ENCODE data around the gene CLN3. TPM values are rescaled to one million over a fixed set of nuclear protein-coding genes. Genes with fewer than 3 reads are reported as not detected.

CLN3 gene
- polyA plus RNA-seq, 2 of the 4 experiments (the other 2 are of a cell fraction): 17.4 to 21.5 TPM

- no peaks in the 10 kb centered on the region for H3K9me3 ChIP-seq
- H3K4me2 ChIP-seq: no peak overlapping the region
- ChIA-PET POLR2A (no interaction called here), CTCF (no interaction called here)
- FAIRE-seq (no peak), DNase-seq (ENCODE audit: low read depth in 1 of 2, low spot score in 1 of 2) (no peak), ATAC-seq (no peak)
- no peak for TF ChIP-seq RAD21 (conservative IDR thresholded peaks at IDR 0.05 in 1 of 2, IDR thresholded peaks at IDR 0.05 in 1 of 2)
- TF ChIP-seq NPAS2 (CRISPR knock-in tag; IDR thresholded peaks at IDR 0.05; ENCODE audit: borderline replicate concordance): no peak
- no peak for TF ChIP-seq FOSL2 (IDR thresholded peaks at IDR 0.05)
- TF ChIP-seq FOSL2 (CRISPR knock-in tag; IDR thresholded peaks at IDR 0.05): no peak
- no peak for TF ChIP-seq TP53 (CRISPR knock-in tag; IDR thresholded peaks at IDR 0.05)
- TF ChIP-seq MAFK (IDR thresholded peaks at IDR 0.05; ENCODE audit: partially characterized antibody): no peak
- TF ChIP-seq CTCF (IDR thresholded peaks at IDR 0.05): no peak
- no peak for TF ChIP-seq CBX2 (IDR thresholded peaks at IDR 0.05; ENCODE audit: borderline replicate concordance, low read depth)
- TF ChIP-seq PHF8 (IDR thresholded peaks at IDR 0.05; ENCODE audit: borderline replicate concordance, low read depth): no peak
- TF ChIP-seq HMGXB4 (CRISPR knock-in tag; IDR thresholded peaks at IDR 0.05; ENCODE audit: borderline replicate concordance): no peak
- TF ChIP-seq JUN (IDR thresholded peaks at IDR 0.05): no peak
- no peak for TF ChIP-seq ZFP36 (IDR thresholded peaks at IDR 0.05; ENCODE audit: borderline replicate concordance, partially characterized antibody)
- TF ChIP-seq SREBF2 (IDR thresholded peaks at IDR 0.05): no peak
- no peak for TF ChIP-seq RCOR1 (IDR thresholded peaks at IDR 0.05; ENCODE audit: low read depth, low read length)
- no peak for TF ChIP-seq FOSB (CRISPR knock-in tag; IDR thresholded peaks at IDR 0.05)
- no peak for TF ChIP-seq TFCP2L1 (CRISPR knock-in tag; IDR thresholded peaks at IDR 0.05)
- TF ChIP-seq RNF2 (IDR thresholded peaks at IDR 0.05; ENCODE audit: borderline replicate concordance, low read depth): no peak
- no peak for TF ChIP-seq RARB (CRISPR knock-in tag; IDR thresholded peaks at IDR 0.05)
- TF ChIP-seq ZC3H11A (IDR thresholded peaks at IDR 0.05): no peak
- TF ChIP-seq ESRRA (IDR thresholded peaks at IDR 0.05; ENCODE audit: borderline replicate concordance, low read length): no peak
- H3K4me1 ChIP-seq: no peaks in the 10 kb centered on the region
- WGBS (ENCODE audit: missing lambda C conversion rate): 90% methylated on average over 16 of the region's 16 CpGs
- H3K27ac ChIP-seq: no peak overlapping the region
- H3K4me3 ChIP-seq: no peak overlapping the region
Measured at GRCh38 chr16:28478506-28479180, 13.2 kb downstream of the CLN3 start.

- no peak for ATAC-seq
Measured at GRCh38 chr16:28477311-28477920, 14.5 kb downstream of the CLN3 start.

More at GRCh38 chr16:28477311-28477920, 14.5 kb downstream of the CLN3 start:
- TF ChIP-seq PBX3 (IDR thresholded peaks at IDR 0.05): no peak
- Histone ChIP-seq H3K4me2 (no peak overlapping the region), H3K27ac (no peak overlapping the region), H3K4me3 (no peak overlapping the region), H3K9me3 (no peaks in the 10 kb centered on the region), H3K4me1 (no peaks in the 10 kb centered on the region)
- 90% methylated on average over 14 of the region's 14 CpGs for WGBS (ENCODE audit: missing lambda C conversion rate)
- ChIA-PET CTCF (interaction anchor here (1.3 kb wide), 1 partner anchor 11 kb away, joined by 5 read pairs; no protein-coding TSS in a partner anchor), POLR2A (no interaction called here)
- FAIRE-seq: no peak
- DNase-seq (ENCODE audit: low read depth in 1 of 2, low spot score in 1 of 2): no peak
